ENCODE measurements around the gene TBC1D5.
"Not testable (repeated sequence)": the region's sequence is repeated elsewhere in the genome, so short reads cannot be mapped to it uniquely, and the experiment has no call there.

The TBC1D5 gene

GRCh38 chr3:17423786-17424536 is 318.5 kb downstream of the TBC1D5 start:
- no peak overlapping the region for H3K4me3 ChIP-seq (ENCODE audit: low read depth, low read length)

GRCh38 chr3:17422636-17423035 is 319.8 kb downstream of the TBC1D5 start:
- no peak overlapping the region for H3K4me3 ChIP-seq (ENCODE audit: low read depth, low read length)

GRCh38 chr3:17420668-17421067 is 321.8 kb downstream of the TBC1D5 start:
- no peak overlapping the region for H3K4me3 ChIP-seq (ENCODE audit: low read depth, low read length)

DNA sequence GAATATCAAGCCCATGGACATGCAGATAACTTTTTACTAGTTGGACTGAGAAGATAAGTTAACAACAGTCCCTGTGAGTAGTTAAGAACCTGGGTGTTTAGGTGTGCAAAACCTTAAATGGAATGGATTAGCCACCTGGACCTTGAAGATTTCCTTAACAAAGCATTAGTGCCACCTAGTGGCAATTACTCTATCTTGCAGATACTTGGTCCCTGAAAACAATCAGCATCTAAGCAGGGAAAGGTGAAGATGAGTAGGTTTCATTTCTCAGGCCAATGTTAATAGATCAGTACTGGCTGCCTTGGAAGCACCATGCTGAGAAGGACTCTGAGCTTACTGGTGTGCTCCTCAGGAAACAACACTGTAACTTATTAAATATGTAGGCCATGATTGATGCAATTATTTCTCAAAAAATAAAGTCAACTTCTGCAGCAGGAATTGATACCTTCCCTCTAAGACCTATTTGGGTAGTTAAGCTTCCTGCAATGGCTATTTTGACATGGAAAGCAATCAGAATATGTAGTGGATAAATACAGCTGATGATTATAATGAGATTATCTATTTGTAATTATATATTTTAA is 329.4 kb downstream of the TBC1D5 start:
- no peak overlapping the region for H3K4me3 ChIP-seq (ENCODE audit: low read depth, low read length)

DNA sequence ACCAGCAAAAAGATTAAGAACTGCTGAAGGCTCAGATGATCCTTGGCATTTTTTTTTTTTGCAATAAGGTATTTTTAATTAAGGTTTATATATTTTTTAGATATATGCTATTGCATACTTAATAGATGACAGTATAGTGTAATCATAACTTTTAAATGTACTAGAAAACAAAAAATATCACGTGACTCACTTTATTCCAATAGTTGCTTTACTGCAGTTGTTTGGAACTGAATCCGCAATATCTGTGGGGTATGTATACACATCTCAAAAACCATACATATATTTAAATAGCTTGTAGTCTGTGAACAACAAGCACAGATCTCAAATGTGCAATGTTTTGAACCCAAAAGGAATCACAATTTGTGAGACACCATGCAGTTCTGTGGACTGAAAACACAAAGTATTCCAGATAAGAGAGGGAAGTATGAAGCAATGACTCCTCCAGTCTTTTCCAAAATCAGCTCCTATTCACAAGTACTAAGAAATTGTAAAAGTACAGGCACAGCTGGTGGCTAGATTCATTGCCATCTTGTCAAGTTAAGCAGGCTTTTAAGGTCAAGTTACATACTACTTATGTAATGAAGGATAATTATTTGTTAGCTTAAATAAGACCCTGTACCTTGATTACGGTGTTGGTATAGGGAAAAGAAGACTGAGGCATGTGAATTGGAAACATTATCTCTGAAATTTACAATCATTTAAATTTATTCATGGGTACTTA is 331.1 kb downstream of the TBC1D5 start:
- H3K4me3 ChIP-seq (ENCODE audit: low read depth, low read length) = no peak overlapping the region

GRCh38 chr3:17407576-17407975 is 334.9 kb downstream of the TBC1D5 start:
- no peak overlapping the region for H3K4me3 ChIP-seq (ENCODE audit: low read depth, low read length)

- H3K4me3 ChIP-seq (ENCODE audit: low read depth, low read length) = no peak overlapping the region
Measured at GRCh38 chr3:17404548-17404947, 337.9 kb downstream of the TBC1D5 start.

- H3K4me3 ChIP-seq (ENCODE audit: low read depth, low read length) = no peak overlapping the region
Measured at GRCh38 chr3:17402442-17402841, 340.0 kb downstream of the TBC1D5 start.

DNA sequence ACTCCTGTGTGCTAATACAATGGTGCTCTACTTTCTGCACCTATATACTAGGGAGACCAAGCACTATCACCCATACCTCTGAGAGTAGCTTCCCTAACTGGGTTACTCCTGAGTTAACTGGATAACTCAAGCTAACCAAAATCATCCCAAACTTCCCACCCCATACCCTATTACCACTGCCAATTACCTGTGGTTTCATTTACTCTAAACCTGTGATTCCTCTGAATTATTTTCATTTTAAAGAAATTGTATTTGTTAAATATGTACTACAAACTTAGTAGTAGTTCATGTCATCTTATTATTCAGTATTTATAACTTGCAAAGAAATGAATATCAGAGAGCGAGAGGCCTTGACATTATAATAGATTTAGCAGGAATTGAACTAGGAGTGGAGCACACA is 340.5 kb downstream of the TBC1D5 start:
- no peak overlapping the region for H3K4me3 ChIP-seq (ENCODE audit: low read depth, low read length)

DNA sequence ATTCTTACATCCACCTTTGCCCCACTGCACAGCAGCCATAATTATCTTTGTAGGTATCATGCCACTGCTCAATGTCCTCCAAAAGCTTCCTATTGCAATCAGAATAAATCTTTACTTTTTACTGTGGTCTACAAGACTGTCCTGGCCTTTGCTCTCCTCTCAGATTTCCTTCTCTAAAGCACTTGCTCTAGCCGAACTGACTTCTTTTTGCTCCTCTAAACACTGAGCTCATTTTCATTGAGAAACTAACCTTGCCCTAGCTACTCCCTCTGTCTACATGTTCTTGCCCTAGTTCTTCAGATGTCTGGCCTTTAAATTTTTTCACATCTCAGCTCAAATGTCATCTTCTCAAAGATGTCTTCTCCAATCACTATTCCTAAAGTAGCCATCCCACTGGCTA is 342.8 kb downstream of the TBC1D5 start:
- no peak overlapping the region for H3K4me3 ChIP-seq (ENCODE audit: low read depth, low read length)

DNA sequence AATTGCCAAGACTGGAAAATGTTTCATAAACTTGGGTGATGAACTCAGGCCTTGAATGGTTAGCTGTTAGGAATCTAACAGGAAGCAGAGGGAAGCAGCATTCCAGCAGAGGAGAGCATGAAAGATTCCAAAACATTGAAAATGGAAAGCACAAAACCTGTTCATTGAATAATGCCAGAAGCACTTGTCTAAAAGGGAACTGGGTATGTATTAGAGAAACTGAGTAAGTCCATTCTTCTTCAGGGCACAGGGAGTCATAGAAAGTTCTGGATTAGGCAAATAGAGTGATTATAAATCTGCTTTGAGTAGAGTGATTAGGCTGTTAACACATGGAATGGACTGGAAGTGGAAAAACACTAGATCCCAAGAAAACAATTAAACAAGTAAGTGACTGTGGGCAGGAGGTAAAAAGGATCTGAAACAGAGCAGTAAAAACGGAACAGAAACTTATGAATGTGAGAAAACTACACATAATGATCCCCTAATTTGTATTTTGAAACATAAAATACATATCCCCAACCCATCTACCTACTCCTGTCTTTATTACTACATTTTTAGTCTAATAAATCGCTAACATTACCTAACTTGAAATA is 343.4 kb downstream of the TBC1D5 start:
- H3K4me3 ChIP-seq (ENCODE audit: low read depth, low read length) = no peak overlapping the region

GRCh38 chr3:17396036-17396435 is 346.4 kb downstream of the TBC1D5 start:
- H3K4me3 ChIP-seq (ENCODE audit: low read depth, low read length) = no peak overlapping the region

DNA sequence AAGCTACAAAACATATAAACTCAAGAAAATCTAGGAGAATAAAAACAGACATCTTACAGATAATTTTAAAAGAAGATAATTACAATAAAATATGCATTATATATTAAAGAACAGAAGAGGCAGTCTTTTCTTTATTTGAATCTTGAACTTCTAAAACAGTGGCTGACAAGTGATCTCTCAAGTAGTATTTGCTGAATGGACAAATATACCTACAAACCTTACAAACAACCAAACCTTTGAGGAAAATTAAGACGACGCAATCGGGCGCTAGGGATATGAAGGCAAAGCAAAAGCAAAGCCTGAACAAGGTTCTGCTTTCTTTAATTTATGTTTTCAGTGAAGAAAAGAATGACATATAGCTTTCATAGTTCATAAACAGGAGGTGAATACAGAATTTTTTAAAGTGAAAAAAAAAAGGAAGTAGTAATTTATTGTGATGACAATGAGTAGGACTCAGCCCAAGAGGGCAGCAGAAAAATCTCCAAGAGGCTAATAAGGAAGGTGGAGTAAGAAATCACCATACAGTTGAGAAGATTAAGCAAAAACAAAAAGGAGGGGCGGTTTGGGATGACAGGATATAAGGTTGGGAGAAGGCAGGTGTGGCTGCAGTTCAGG is 347.8 kb downstream of the TBC1D5 start:
- no peak overlapping the region for H3K4me3 ChIP-seq (ENCODE audit: low read depth, low read length)

DNA sequence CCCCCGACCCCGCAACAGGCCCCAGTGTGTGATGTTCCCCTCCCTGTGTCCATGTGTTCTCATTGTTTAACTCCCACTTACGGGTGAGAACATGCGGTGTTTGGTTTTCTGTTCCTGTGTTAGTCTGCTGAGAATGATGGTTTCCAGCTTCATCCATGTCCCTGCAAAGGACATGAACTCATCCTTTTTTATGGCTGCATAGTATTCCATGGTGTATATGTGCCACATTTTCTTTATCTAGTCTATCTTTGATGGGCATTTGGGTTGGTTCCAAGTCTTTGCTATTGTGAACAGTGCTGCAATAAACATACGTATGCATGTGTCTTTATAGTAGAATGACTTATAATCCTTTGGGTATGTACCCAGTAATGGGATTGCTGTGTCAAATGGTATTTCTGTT is 349.9 kb downstream of the TBC1D5 start:
- H3K4me3 ChIP-seq (ENCODE audit: low read depth, low read length) = not testable (repeated sequence)

DNA sequence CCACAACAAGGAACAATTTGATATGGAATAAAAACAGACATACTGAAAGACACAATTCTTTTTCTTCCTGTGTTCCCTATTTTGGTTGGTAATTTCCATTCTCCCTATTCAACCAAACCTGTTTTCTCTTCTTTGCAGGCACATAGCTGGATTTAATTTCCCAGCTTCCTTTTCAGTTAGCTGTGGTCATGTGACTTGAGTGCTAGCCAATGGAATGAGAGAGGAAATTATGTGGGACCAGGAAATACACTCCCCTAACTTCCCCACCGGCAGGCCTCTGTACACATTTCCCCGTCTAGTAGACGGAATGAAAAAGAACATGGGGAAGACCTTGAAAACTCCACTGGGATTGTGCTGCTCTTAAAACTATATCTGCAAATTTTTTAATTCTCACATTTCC is 351.6 kb downstream of the TBC1D5 start:
- no peak overlapping the region for H3K4me3 ChIP-seq (ENCODE audit: low read depth, low read length)

DNA sequence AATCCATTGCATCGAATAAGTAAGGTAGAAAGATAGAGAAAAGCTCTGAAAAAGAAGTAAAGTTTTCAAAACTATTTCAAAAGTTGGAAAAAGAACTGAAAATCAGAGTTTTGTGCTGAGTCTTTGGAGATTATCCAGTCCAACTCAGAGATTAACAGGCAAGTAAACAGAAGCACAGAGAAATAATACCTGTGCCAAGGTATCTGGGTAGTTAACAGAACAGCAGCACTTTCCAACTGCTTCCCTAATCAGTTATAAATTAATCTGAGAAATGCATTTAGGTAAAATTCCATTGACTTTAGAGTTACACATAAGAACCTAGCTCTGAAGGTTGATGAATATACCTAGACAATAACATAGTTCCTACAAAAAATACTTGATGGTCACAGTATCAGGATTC is 355.3 kb downstream of the TBC1D5 start:
- H3K4me3 ChIP-seq (ENCODE audit: low read depth, low read length) = no peak overlapping the region

GRCh38 chr3:17386432-17386831 is 356.0 kb downstream of the TBC1D5 start:
- H3K4me3 ChIP-seq (ENCODE audit: low read depth, low read length) = no peak overlapping the region

GRCh38 chr3:17384567-17385296 is 357.7 kb downstream of the TBC1D5 start:
- no peak overlapping the region for H3K4me3 ChIP-seq (ENCODE audit: low read depth, low read length)

GRCh38 chr3:17373304-17373703 is 369.1 kb downstream of the TBC1D5 start:
- no peak overlapping the region for H3K4me3 ChIP-seq (ENCODE audit: low read depth, low read length)

DNA sequence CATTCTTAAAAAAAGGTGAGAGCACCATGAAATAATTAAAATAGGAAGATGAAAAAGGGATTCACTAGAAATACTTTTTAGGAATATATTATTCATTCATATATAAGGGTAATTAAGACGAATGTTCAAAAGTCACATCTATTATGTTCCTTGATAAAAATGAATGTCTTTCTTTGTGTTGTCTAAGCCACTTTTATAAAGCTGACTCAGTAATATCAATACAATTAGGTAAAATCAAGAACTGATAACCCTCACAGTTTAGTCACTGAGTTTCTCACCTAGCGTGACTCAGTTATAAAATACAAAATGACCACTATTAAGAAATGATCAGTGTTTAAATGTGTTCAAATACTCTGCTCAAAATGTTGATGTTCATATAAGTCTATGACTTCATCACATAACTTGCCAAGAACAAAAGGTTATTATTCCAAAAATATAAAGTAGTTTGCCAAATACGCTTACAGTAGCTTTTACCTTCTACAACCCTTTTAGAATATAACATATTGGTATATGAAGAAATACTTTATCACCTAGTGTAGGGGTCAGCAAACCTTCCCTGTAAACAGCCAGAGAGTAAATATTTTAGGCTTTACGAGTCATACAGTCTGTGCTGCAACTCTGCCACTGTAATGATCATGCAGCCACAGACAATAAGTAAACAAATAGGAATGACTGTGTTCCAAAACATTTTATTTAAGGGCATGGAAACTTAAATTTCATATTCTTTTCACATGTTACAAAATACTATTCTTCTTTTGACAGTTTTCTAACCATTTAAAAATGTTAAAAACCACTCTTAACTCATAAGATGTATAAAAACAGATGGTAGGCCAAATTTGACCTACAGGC is 369.8 kb downstream of the TBC1D5 start:
- H3K4me3 ChIP-seq (ENCODE audit: low read depth, low read length) = no peak overlapping the region
